K562 (cell line): ENCODE data around the gene TMEM61. TPM values are rescaled to one million over a fixed set of nuclear protein-coding genes. Genes with fewer than 3 reads are reported as not detected.

ENCODE experiments used
- BRD9 ChIP-seq: fragments of 450-650 bp; IDR thresholded peaks from 2 replicates; pipeline ENCODE4 v1.6.1; 2018; ENCODE audit warnings: low read depth; ENCODE audit not compliant: partially characterized antibody
- CBX5 ChIP-seq: IDR thresholded peaks from 2 replicates; pipeline ENCODE4 v1.6.1; 2014; ENCODE audit warnings: low read depth, borderline replicate concordance
- HNRNPK ChIP-seq: fragments of 200-400 bp; formaldehyde crosslinking; IDR thresholded peaks from one replicate; pipeline ENCODE4 v1.6.1; 2018; ENCODE audit warnings: mild to moderate bottlenecking, low read depth, low read length; ENCODE audit not compliant: poor library complexity, severe bottlenecking
- IFI16 ChIP-seq: fragments of 250-450 bp; sonication (Bioruptor Pico); IDR thresholded peaks from 2 replicates; pipeline ENCODE4 v2.1.2; 2022; ENCODE audit warnings: mild to moderate bottlenecking, inconsistent platforms
- JUNB ChIP-seq: fragments of 450-650 bp; formaldehyde crosslinking; conservative IDR thresholded peaks from 2 replicates; pipeline ENCODE4 v1.4.0; 2020; ENCODE audit warnings: mild to moderate bottlenecking
- MGA ChIP-seq: fragments of 450-650 bp; IDR thresholded peaks from 2 replicates; pipeline ENCODE4 v1.6.1; 2016; ENCODE audit warnings: mild to moderate bottlenecking, moderate library complexity
- MTF1 ChIP-seq: fragments of 250-450 bp; sonication (Bioruptor Pico); IDR thresholded peaks from 2 replicates; pipeline ENCODE4 v1.9.0; 2021; ENCODE audit warnings: moderate library complexity, mild to moderate bottlenecking, inconsistent platforms, borderline replicate concordance
- NFRKB ChIP-seq: fragments of 450-650 bp; IDR thresholded peaks from 2 replicates; pipeline ENCODE4 v1.6.1; 2016; ENCODE audit warnings: low read depth
- SMAD1 ChIP-seq: fragments of 150-350 bp; IDR thresholded peaks from 2 replicates; pipeline ENCODE4 v1.6.1; 2014; ENCODE audit warnings: low read length, low read depth; ENCODE audit not compliant: partially characterized antibody
- ZNF124 ChIP-seq: sonication (generic); formaldehyde crosslinking; IDR thresholded peaks from 2 replicates; pipeline ENCODE4 v1.8.1; 2022; ENCODE audit warnings: missing genetic modification reagents
- ZNF217 ChIP-seq: sonication (generic); formaldehyde crosslinking; IDR thresholded peaks from 2 replicates; pipeline ENCODE4 v1.8.0; 2022; ENCODE audit warnings: mild to moderate bottlenecking, missing genetic modification reagents
- ZNF75A ChIP-seq: fragments of 450-650 bp; formaldehyde crosslinking; IDR thresholded peaks from 2 replicates; pipeline ENCODE4 v1.4.0; 2020; ENCODE audit warnings: mild to moderate bottlenecking
- ZNF79 ChIP-seq: fragments of 250-450 bp; sonication (Bioruptor Pico); IDR thresholded peaks from 2 replicates; pipeline ENCODE4 v1.4.0; 2020; ENCODE audit warnings: low read depth, mild to moderate bottlenecking, moderate library complexity
- polyA plus RNA-seq, 8 experiments: library from polyadenylated mRNA; depleted of rRNA in 4 of 8; stranded (reverse) in 5 of 8; unstranded in 3 of 8; fragments of >200 nt; fragmentation: Nextera tagmentation in 2 of 8; fragmentation: Illumina TruSeq in 1 of 8; extraction: Ambion mirVana in 2 of 8; extraction: Trizol in 1 of 8; gene quantifications; 2 replicates each; pipeline versions ENCODE4 v1.2.1 to v1.2.3, GENCODE V29; 2011 to 2014; ENCODE audit warnings: inconsistent platforms in 1 of 8, missing spikeins in 1 of 8
- total RNA-seq, 7 experiments: library from RNA; depleted of rRNA in 6 of 7; stranded (reverse); fragments of >200 nt in 6 of 7; fragmentation: Illumina TruSeq in 2 of 7; extraction: Trizol in 2 of 7; gene quantifications; 2 replicates each; pipeline versions ENCODE4 v1.2.1 to v1.2.3, GENCODE V29; 2011 to 2021; ENCODE audit warnings: low replicate concordance in 1 of 7
- TF ChIP-seq, protein P1 (sequence below): sonication (generic); formaldehyde crosslinking; IDR thresholded peaks from 2 replicates; pipeline ENCODE4 v1.5.0; 2020; ENCODE audit warnings: missing genetic modification reagents
- TF ChIP-seq, protein P2 (sequence below): fragments of 150-350 bp; conservative IDR thresholded peaks from 2 replicates; pipeline ENCODE4 v1.6.1; 2014; ENCODE audit warnings: low read length

The TMEM61 gene
- total and polyA plus RNA-seq, 9 of the 15 experiments (the other 6 are each of a cell fraction or from before 2014, with no cell fraction given), result not detected

GRCh38 chr1:54996359-54996868, 16.0 kb downstream of the TMEM61 start (continued):
- no peak; the same call in none of the 2 replicates for TF ChIP-seq MGA
- no peak for TF ChIP-seq CBX5
- TF ChIP-seq BRD9, result no peak
- TF ChIP-seq, protein P1, sequence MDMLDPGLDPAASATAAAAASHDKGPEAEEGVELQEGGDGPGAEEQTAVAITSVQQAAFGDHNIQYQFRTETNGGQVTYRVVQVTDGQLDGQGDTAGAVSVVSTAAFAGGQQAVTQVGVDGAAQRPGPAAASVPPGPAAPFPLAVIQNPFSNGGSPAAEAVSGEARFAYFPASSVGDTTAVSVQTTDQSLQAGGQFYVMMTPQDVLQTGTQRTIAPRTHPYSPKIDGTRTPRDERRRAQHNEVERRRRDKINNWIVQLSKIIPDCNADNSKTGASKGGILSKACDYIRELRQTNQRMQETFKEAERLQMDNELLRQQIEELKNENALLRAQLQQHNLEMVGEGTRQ (CRISPR knock-in tag), result no peak
- no peak for TF ChIP-seq ZNF217 (CRISPR knock-in tag)
- no peak for TF ChIP-seq ZNF79 (CRISPR knock-in tag)
- TF ChIP-seq JUNB, result no peak
- no peak for TF ChIP-seq MTF1 (CRISPR knock-in tag)
- TF ChIP-seq, protein P2, sequence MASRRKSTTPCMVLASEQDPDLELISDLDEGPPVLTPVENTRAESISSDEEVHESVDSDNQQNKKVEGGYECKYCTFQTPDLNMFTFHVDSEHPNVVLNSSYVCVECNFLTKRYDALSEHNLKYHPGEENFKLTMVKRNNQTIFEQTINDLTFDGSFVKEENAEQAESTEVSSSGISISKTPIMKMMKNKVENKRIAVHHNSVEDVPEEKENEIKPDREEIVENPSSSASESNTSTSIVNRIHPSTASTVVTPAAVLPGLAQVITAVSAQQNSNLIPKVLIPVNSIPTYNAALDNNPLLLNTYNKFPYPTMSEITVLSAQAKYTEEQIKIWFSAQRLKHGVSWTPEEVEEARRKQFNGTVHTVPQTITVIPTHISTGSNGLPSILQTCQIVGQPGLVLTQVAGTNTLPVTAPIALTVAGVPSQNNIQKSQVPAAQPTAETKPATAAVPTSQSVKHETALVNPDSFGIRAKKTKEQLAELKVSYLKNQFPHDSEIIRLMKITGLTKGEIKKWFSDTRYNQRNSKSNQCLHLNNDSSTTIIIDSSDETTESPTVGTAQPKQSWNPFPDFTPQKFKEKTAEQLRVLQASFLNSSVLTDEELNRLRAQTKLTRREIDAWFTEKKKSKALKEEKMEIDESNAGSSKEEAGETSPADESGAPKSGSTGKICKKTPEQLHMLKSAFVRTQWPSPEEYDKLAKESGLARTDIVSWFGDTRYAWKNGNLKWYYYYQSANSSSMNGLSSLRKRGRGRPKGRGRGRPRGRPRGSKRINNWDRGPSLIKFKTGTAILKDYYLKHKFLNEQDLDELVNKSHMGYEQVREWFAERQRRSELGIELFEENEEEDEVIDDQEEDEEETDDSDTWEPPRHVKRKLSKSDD, result no peak
- TF ChIP-seq IFI16, result no peak
- TF ChIP-seq HNRNPK, result no peak
- TF ChIP-seq ZNF124, result no peak
- TF ChIP-seq SMAD1, result no peak
- no peak for TF ChIP-seq NFRKB
- TF ChIP-seq ZNF75A (CRISPR knock-in tag), result no peak
